PFSK-1 (cell line): Measurements from ENCODE around the gene MSH3.

Experiments used
- FOXP2 ChIP-seq: optimal IDR thresholded peaks from 2 replicates; pipeline ENCODE3; 2011; ENCODE audit warnings: borderline replicate concordance, control low read depth, inconsistent platforms; ENCODE audit not compliant: insufficient read depth; ENCODE audit errors: extremely low read length, extremely low read depth
- POLR2AphosphoS5 ChIP-seq: IDR thresholded peaks from 2 replicates; pipeline ENCODE4 v1.6.1; 2012; ENCODE audit warnings: low read depth, mild to moderate bottlenecking, control low read depth, low read length, moderate library complexity
- SIN3A ChIP-seq: IDR thresholded peaks from 2 replicates; pipeline ENCODE4 v1.6.1; 2012; ENCODE audit warnings: mild to moderate bottlenecking, low read length, moderate library complexity, borderline replicate concordance; ENCODE audit not compliant: insufficient read depth
- TAF1 ChIP-seq: IDR thresholded peaks from 2 replicates; pipeline ENCODE4 v1.6.1; 2012; ENCODE audit warnings: low read length, control low read depth, borderline replicate concordance; ENCODE audit not compliant: insufficient read depth
- TF ChIP-seq, protein P1 (sequence below), 2 experiments: IDR thresholded peaks; 2 replicates each; pipeline versions ENCODE4 v1.6.1 to v1.8.0; 2011 to 2012; ENCODE audit warnings: low read depth in 2 of 2, low read length in 2 of 2, control low read depth in 1 of 2, inconsistent platforms in 1 of 2, mild to moderate bottlenecking in 1 of 2, moderate library complexity in 1 of 2; ENCODE audit not compliant: insufficient read depth in 1 of 2

MSH3 gene

DNA sequence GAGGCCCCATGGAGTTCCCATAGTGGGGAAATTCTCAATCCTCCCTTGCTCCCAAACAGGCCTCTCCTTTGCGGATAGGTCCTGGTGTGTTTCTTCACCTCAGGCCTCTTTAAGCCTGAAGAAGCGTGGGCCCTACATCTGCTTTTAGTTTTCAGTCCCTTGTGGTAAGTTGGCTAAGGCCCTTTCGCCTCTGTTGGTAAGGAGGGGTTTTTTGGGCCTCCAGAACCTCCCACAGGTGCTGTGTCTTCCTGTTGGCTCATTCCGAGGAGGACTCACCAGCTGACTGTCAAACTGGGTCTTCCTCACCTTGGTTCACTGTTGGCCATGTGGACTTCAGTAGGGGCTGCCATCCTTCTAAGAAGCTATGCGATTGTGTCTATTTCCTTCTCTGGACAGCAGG lies 56.8 kb downstream of the MSH3 start:
- TF ChIP-seq SIN3A: no peak
- TF ChIP-seq FOXP2: no peak
- TF ChIP-seq, protein P1, sequence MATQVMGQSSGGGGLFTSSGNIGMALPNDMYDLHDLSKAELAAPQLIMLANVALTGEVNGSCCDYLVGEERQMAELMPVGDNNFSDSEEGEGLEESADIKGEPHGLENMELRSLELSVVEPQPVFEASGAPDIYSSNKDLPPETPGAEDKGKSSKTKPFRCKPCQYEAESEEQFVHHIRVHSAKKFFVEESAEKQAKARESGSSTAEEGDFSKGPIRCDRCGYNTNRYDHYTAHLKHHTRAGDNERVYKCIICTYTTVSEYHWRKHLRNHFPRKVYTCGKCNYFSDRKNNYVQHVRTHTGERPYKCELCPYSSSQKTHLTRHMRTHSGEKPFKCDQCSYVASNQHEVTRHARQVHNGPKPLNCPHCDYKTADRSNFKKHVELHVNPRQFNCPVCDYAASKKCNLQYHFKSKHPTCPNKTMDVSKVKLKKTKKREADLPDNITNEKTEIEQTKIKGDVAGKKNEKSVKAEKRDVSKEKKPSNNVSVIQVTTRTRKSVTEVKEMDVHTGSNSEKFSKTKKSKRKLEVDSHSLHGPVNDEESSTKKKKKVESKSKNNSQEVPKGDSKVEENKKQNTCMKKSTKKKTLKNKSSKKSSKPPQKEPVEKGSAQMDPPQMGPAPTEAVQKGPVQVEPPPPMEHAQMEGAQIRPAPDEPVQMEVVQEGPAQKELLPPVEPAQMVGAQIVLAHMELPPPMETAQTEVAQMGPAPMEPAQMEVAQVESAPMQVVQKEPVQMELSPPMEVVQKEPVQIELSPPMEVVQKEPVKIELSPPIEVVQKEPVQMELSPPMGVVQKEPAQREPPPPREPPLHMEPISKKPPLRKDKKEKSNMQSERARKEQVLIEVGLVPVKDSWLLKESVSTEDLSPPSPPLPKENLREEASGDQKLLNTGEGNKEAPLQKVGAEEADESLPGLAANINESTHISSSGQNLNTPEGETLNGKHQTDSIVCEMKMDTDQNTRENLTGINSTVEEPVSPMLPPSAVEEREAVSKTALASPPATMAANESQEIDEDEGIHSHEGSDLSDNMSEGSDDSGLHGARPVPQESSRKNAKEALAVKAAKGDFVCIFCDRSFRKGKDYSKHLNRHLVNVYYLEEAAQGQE (IDR thresholded peaks at IDR 0.05; ENCODE audit: insufficient read depth in 1 of 2, low read depth in 2 of 2, low read length in 2 of 2): no peak
- TF ChIP-seq TAF1: no peak
- no peak for TF ChIP-seq POLR2AphosphoS5

DNA sequence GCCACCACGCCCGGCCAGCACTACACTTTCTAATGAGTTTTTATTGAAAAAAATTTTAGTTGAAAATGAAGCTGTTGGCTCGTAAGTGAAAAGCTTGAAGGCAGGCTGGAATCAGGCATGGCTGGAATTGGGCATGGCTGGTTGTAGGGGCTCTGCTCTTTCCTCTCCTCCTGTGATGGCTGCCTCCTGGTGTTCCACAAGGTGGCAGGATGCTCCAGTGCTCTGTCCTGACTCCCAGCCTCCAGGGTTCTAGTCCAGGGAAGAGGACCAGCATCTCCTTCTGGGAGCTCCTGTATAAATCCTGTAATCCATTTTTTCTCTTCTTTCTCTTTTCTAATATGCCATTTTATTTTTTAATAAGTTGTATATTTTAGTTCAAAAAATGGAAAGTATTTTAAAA lies 57.5 kb downstream of the MSH3 start:
- no peak for TF ChIP-seq FOXP2
- TF ChIP-seq, protein P1 (IDR thresholded peaks at IDR 0.05; ENCODE audit: insufficient read depth in 1 of 2, low read depth in 2 of 2, low read length in 2 of 2): no peak
- TF ChIP-seq POLR2AphosphoS5: no peak
- TF ChIP-seq TAF1: no peak
- TF ChIP-seq SIN3A: no peak

DNA sequence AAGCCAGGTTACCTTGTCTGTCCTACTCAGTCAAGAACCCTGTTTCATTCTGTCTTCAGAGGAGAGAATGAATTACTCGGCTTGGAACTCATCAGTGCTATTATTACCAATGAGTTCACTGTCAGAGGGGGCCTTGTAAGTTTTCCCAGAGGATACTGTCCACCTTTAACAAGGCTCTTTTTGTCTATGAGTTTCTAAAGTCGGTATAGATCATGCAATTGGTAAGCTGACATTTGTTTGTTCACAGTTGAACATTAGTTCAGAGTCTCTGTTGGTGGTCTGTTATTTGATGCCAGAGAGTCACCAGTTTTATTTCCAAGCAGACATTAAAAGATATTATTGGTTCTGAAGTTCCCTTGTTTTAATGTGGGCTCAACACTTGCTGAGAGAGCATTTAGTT lies 58.5 kb downstream of the MSH3 start:
- TF ChIP-seq TAF1 (no peak), SIN3A (no peak), FOXP2 (no peak), POLR2AphosphoS5 (no peak)
- TF ChIP-seq, protein P1 (IDR thresholded peaks at IDR 0.05; ENCODE audit: insufficient read depth in 1 of 2, low read depth in 2 of 2, low read length in 2 of 2): no peak

DNA sequence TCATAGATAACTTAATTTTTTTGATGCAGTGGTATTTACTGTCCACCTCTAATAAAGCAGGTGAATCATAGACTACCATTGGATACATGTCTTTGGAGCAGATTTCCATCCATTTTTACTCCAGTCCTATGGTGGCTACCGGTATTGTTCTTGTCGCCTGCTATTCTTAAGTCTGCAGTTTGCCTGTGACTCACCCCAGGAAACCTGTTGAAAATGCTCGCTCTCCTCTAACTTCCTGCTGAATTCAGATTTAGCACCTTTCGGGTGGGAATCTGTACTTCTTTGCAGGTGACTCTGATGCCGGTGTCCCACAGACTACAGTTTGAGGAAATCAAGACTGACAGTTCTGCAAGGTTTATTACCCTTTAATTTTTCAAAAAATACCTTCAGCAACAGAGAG lies 59.2 kb downstream of the MSH3 start:
- TF ChIP-seq TAF1 (no peak), FOXP2 (no peak), POLR2AphosphoS5 (no peak), SIN3A (no peak)
- TF ChIP-seq, protein P1 (IDR thresholded peaks at IDR 0.05; ENCODE audit: insufficient read depth in 1 of 2, low read depth in 2 of 2, low read length in 2 of 2): no peak
